Esophagus squamous epithelium (tissue), 4 donors: ENCODE measurements around the gene TSPAN18.

ENCODE experiments used
- CTCF ChIP-seq, 6 experiments: fragments of 450-650 bp in 4 of 6; fragments of 200-600 bp in 2 of 6; sonication (generic) in 2 of 6; IDR thresholded peaks; one replicate each; pipeline ENCODE4 v1.5.1; 2016 to 2019; ENCODE audit warnings: antibody characterized with exemption in 6 of 6, mild to moderate bottlenecking in 4 of 6, moderate library complexity in 4 of 6
- POLR2A ChIP-seq, 4 donors: fragments of 450-650 bp; IDR thresholded peaks; one replicate each; pipeline ENCODE4 v1.6.1; 2017; ENCODE audit warnings: antibody characterized with exemption in 4 of 4, mild to moderate bottlenecking in 4 of 4, moderate library complexity in 3 of 4

GRCh38 chr11:44763121-44763820 lies 36.5 kb downstream of the TSPAN18 start:
- TF ChIP-seq POLR2A (IDR thresholded peaks at IDR 0.05) = no peak
- TF ChIP-seq CTCF (IDR thresholded peaks at IDR 0.05) = no peak
